Astrocyte (in vitro differentiated cells and primary cell): ENCODE data around the gene ARID4B.

Experiments
- CTCF ChIP-seq: IDR thresholded peaks from 2 replicates; pipeline ENCODE4 v1.5.1; 2011; ENCODE audit warnings: low read depth, mild to moderate bottlenecking, inconsistent platforms, low read length, moderate library complexity; ENCODE audit not compliant: insufficient read depth
- EZH2 ChIP-seq: IDR thresholded peaks from 2 replicates; pipeline ENCODE4 v1.6.1; 2012; ENCODE audit warnings: mild to moderate bottlenecking, low read length, inconsistent platforms; ENCODE audit not compliant: insufficient read depth

GRCh38 chr1:235215453-235215852 is 112.5 kb downstream of the ARID4B start:
- TF ChIP-seq EZH2 (no peak), CTCF (no peak)
